A673 (cell line): ENCODE results near the gene MCF2L2.

ENCODE experiments used
- CTCF ChIP-seq: fragments of 300-800, 200-600 bp; sonication (generic); conservative IDR thresholded peaks from 2 replicates; pipeline ENCODE4 v1.5.1; 2017; ENCODE audit warnings: low read depth, mild to moderate bottlenecking, antibody characterized with exemption, low read length, moderate library complexity, mixed read lengths
- EZH2 ChIP-seq: fragments of 200-600 bp; sonication (generic); IDR thresholded peaks from 2 replicates; pipeline ENCODE4 v1.6.1; 2017; ENCODE audit warnings: borderline replicate concordance, low read depth, mild to moderate bottlenecking, mixed read lengths, antibody characterized with exemption, low read length; ENCODE audit not compliant: poor library complexity, severe bottlenecking

GRCh38 chr3:183410759-183411158 is 17.7 kb downstream of the MCF2L2 start:
- TF ChIP-seq CTCF, result no peak
- TF ChIP-seq EZH2, result no peak
